Stimulated activated CD4-positive, alpha-beta T cell treated with anti-CD3 and anti-CD28 coated beads, Interleukin-2, amount 100 ng/mL, for 48 hours (primary cell): ENCODE data around the gene CYP19A1.

ENCODE experiments used
- DNase-seq, 2 donors: peaks; one replicate each; pipeline ENCODE4 v3.0.0-alpha.2; 2020

Gene CYP19A1

GRCh38 chr15:51322621-51323296 lies 15.6 kb downstream of the CYP19A1 start:
- no peak for DNase-seq

GRCh38 chr15:51321316-51321715 lies 17.1 kb downstream of the CYP19A1 start:
- no peak for DNase-seq

- no peak for DNase-seq
Measured at GRCh38 chr15:51320843-51321242, 17.6 kb downstream of the CYP19A1 start.

- DNase-seq: no peak
Measured at GRCh38 chr15:51319539-51319938, 18.9 kb downstream of the CYP19A1 start.

GRCh38 chr15:51318382-51319150 lies 19.8 kb downstream of the CYP19A1 start:
- DNase-seq: no peak

GRCh38 chr15:51316636-51317035 lies 21.8 kb downstream of the CYP19A1 start:
- no peak for DNase-seq

- no peak for DNase-seq
Measured at GRCh38 chr15:51315726-51316125, 22.7 kb downstream of the CYP19A1 start.

GRCh38 chr15:51314391-51315337 lies 23.7 kb downstream of the CYP19A1 start:
- no peak for DNase-seq

- no peak for DNase-seq
Measured at GRCh38 chr15:51313644-51314280, 24.6 kb downstream of the CYP19A1 start.

- DNase-seq: no peak
Measured at GRCh38 chr15:51313074-51313393, 25.4 kb downstream of the CYP19A1 start.

- no peak for DNase-seq
Measured at GRCh38 chr15:51312166-51313073, 26.0 kb downstream of the CYP19A1 start.

GRCh38 chr15:51311510-51311909 lies 26.9 kb downstream of the CYP19A1 start:
- no peak for DNase-seq

- no peak for DNase-seq
Measured at GRCh38 chr15:51310064-51310463, 28.3 kb downstream of the CYP19A1 start.

- DNase-seq: no peak
Measured at GRCh38 chr15:51307811-51308210, 30.6 kb downstream of the CYP19A1 start.

GRCh38 chr15:51307325-51307724 lies 31.1 kb downstream of the CYP19A1 start:
- no peak for DNase-seq

GRCh38 chr15:51303462-51303980 lies 34.9 kb downstream of the CYP19A1 start:
- DNase-seq: no peak

- DNase-seq: no peak
Measured at GRCh38 chr15:51302480-51302879, 35.9 kb downstream of the CYP19A1 start.

GRCh38 chr15:51299187-51300015 lies 39.0 kb downstream of the CYP19A1 start:
- no peak for DNase-seq

- DNase-seq: no peak
Measured at GRCh38 chr15:51298620-51299019, 39.8 kb downstream of the CYP19A1 start.

GRCh38 chr15:51290720-51291119 lies 47.7 kb downstream of the CYP19A1 start:
- no peak for DNase-seq

- DNase-seq: no peak
Measured at GRCh38 chr15:51289290-51289689, 49.1 kb downstream of the CYP19A1 start.
